Amygdala (tissue), 56 donors: ENCODE measurements around the gene STX19.

Experiments used
- DNase-seq, 56 donors: peaks; one replicate each; lab custom pipeline; 2025; lab: John Stamatoyannopoulos, UW

Gene STX19

GRCh38 chr3:94036909-94037507, 8.6 kb upstream of the STX19 start:
- no peak for DNase-seq

- no peak for DNase-seq
Measured at GRCh38 chr3:94026623-94027022, 1.8 kb downstream of the STX19 start.

- DNase-seq = no peak
Measured at GRCh38 chr3:94024385-94024784, 4.0 kb downstream of the STX19 start.

- no peak for DNase-seq
Measured at GRCh38 chr3:94020293-94020692, 8.1 kb downstream of the STX19 start.

- DNase-seq = no peak
Measured at GRCh38 chr3:94019659-94020058, 8.7 kb downstream of the STX19 start.

- DNase-seq = no peak
Measured at GRCh38 chr3:94015025-94015424, 13.4 kb downstream of the STX19 start.

GRCh38 chr3:94012185-94012584, 16.2 kb downstream of the STX19 start:
- DNase-seq = no peak

GRCh38 chr3:94011233-94011711, 17.1 kb downstream of the STX19 start:
- no peak for DNase-seq

GRCh38 chr3:94009608-94010007, 18.8 kb downstream of the STX19 start:
- no peak for DNase-seq

GRCh38 chr3:94008253-94008652, 20.1 kb downstream of the STX19 start:
- no peak for DNase-seq

- peak in 1 of 56 donors; percentile 15 for DNase-seq
Measured at GRCh38 chr3:94004301-94004910, 24.0 kb downstream of the STX19 start.

GRCh38 chr3:94001827-94002495, 26.4 kb downstream of the STX19 start:
- DNase-seq = no peak

GRCh38 chr3:94001191-94001590, 27.2 kb downstream of the STX19 start:
- no peak for DNase-seq

GRCh38 chr3:93994056-93994455, 34.3 kb downstream of the STX19 start:
- no peak for DNase-seq

GRCh38 chr3:93992207-93992606, 36.2 kb downstream of the STX19 start:
- DNase-seq = no peak

GRCh38 chr3:93991631-93992030, 36.8 kb downstream of the STX19 start:
- DNase-seq = no peak

GRCh38 chr3:93989241-93989640, 39.2 kb downstream of the STX19 start:
- DNase-seq = no peak

- no peak for DNase-seq
Measured at GRCh38 chr3:93988764-93989163, 39.6 kb downstream of the STX19 start.

- DNase-seq = no peak
Measured at GRCh38 chr3:93988283-93988682, 40.1 kb downstream of the STX19 start.

- DNase-seq = no peak
Measured at GRCh38 chr3:93984618-93985017, 43.8 kb downstream of the STX19 start.

- DNase-seq = no peak
Measured at GRCh38 chr3:93983408-93983807, 45.0 kb downstream of the STX19 start.

GRCh38 chr3:93981649-93982048, 46.7 kb downstream of the STX19 start:
- DNase-seq = no peak
